HL-60 (cell line): ENCODE data around the gene KANTR.

ENCODE experiments used
- DNase-seq, 2 experiments: peaks; one replicate each; pipeline ENCODE4 v3.0.0-alpha.2; 2010 to 2020; ENCODE audit warnings: low read depth in 1 of 2, low spot score in 1 of 2
- H3K27ac ChIP-seq: fragments of 250-450 bp; sonication (Bioruptor Pico); replicated peaks from 2 replicates; pipeline ENCODE4 v1.5.1; 2020; ENCODE audit warnings: mild to moderate bottlenecking, moderate library complexity
- H3K27me3 ChIP-seq: fragments of 250-450 bp; sonication (Bioruptor Pico); 2 replicates; pipeline ENCODE4 v1.5.1; 2021; ENCODE audit warnings: mild to moderate bottlenecking, moderate library complexity; ENCODE audit not compliant: insufficient read depth, poor library complexity, severe bottlenecking
- H3K4me3 ChIP-seq: replicated peaks from 2 replicates; pipeline ENCODE4 v1.5.1; 2011; ENCODE audit warnings: mild to moderate bottlenecking, control low read depth, low read length; ENCODE audit not compliant: insufficient read depth
- GABPA ChIP-seq: IDR thresholded peaks from 2 replicates; pipeline ENCODE4 v1.6.1; 2012; ENCODE audit warnings: low read depth
- POLR2AphosphoS5 ChIP-seq: IDR thresholded peaks from 2 replicates; pipeline ENCODE4 v1.6.1; 2012; ENCODE audit warnings: low read depth
- SPI1 ChIP-seq: IDR thresholded peaks from 2 replicates; pipeline ENCODE4 v1.6.1; 2012; ENCODE audit warnings: low read depth, mild to moderate bottlenecking, borderline replicate concordance
- TF ChIP-seq, protein P1 (sequence below): IDR thresholded peaks from 2 replicates; pipeline ENCODE4 v1.6.1; 2012; ENCODE audit warnings: low read depth; ENCODE audit not compliant: insufficient replicate concordance
- TF ChIP-seq, protein P2 (sequence below): IDR thresholded peaks from one replicate; pipeline ENCODE4 v1.5.1; 2011; ENCODE audit warnings: low read length, control low read depth, inconsistent platforms; ENCODE audit not compliant: insufficient read depth

Gene KANTR

DNA sequence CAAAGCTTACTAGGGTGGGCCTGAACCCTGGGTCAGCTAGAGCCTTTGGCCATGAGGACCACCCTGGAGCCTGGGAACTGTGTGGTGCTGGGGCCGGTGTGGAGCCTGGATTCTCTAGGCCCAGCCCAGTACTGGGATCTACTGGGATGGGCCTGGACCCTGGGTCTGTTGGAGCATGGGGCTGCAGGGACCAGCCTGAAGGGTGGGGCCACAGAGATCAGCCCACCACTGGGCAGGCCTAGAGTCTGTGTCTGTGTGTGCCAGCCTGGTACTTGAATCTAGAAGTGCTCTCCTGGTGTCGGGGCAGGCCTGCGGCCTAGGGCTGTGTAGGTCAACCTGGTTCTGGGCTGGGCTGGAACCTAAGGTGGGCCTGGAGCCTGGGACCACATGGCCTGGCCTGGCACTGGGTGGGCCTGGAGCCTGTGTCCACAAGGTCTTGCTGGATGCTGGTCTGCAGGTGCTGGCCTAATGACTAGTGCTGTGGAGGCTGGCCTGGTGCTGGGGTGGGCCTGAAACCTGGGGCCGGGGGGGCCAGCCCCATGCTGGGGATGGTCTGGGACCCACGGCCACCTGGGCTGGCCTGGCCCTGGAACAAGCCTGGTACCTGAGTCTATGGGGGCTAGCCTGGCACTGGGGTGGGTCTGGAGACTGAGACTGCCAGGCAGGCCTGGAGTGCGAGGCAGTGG, 21.1 kb downstream of the KANTR start:
- Histone ChIP-seq H3K27ac (no peak overlapping the region), H3K4me3 (no peak overlapping the region), H3K27me3 (no peaks in the 10 kb centered on the region)
- no peak for DNase-seq
- TF ChIP-seq GABPA (no peak), POLR2AphosphoS5 (no peak), SPI1 (no peak)
- TF ChIP-seq, protein P1, sequence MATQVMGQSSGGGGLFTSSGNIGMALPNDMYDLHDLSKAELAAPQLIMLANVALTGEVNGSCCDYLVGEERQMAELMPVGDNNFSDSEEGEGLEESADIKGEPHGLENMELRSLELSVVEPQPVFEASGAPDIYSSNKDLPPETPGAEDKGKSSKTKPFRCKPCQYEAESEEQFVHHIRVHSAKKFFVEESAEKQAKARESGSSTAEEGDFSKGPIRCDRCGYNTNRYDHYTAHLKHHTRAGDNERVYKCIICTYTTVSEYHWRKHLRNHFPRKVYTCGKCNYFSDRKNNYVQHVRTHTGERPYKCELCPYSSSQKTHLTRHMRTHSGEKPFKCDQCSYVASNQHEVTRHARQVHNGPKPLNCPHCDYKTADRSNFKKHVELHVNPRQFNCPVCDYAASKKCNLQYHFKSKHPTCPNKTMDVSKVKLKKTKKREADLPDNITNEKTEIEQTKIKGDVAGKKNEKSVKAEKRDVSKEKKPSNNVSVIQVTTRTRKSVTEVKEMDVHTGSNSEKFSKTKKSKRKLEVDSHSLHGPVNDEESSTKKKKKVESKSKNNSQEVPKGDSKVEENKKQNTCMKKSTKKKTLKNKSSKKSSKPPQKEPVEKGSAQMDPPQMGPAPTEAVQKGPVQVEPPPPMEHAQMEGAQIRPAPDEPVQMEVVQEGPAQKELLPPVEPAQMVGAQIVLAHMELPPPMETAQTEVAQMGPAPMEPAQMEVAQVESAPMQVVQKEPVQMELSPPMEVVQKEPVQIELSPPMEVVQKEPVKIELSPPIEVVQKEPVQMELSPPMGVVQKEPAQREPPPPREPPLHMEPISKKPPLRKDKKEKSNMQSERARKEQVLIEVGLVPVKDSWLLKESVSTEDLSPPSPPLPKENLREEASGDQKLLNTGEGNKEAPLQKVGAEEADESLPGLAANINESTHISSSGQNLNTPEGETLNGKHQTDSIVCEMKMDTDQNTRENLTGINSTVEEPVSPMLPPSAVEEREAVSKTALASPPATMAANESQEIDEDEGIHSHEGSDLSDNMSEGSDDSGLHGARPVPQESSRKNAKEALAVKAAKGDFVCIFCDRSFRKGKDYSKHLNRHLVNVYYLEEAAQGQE = no peak
- TF ChIP-seq, protein P2, sequence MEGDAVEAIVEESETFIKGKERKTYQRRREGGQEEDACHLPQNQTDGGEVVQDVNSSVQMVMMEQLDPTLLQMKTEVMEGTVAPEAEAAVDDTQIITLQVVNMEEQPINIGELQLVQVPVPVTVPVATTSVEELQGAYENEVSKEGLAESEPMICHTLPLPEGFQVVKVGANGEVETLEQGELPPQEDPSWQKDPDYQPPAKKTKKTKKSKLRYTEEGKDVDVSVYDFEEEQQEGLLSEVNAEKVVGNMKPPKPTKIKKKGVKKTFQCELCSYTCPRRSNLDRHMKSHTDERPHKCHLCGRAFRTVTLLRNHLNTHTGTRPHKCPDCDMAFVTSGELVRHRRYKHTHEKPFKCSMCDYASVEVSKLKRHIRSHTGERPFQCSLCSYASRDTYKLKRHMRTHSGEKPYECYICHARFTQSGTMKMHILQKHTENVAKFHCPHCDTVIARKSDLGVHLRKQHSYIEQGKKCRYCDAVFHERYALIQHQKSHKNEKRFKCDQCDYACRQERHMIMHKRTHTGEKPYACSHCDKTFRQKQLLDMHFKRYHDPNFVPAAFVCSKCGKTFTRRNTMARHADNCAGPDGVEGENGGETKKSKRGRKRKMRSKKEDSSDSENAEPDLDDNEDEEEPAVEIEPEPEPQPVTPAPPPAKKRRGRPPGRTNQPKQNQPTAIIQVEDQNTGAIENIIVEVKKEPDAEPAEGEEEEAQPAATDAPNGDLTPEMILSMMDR = no peak

DNA sequence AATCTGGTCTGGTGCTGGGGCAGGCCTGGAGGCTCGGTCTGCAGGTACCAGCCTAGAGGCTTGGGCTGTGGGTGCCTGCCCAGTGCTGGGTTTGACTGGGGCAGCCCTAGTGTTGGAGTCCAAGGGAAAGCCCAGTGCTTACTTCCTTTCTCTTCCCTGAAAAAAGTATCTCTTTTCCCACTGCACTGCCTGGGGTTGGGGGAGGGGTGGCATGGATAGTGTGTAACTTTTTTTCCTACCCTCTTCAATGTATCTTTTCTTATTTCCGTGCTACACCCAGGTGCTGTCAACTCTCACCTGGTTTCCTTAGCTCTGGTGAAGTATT, 21.6 kb downstream of the KANTR start:
- H3K4me3 ChIP-seq = no peak overlapping the region

DNA sequence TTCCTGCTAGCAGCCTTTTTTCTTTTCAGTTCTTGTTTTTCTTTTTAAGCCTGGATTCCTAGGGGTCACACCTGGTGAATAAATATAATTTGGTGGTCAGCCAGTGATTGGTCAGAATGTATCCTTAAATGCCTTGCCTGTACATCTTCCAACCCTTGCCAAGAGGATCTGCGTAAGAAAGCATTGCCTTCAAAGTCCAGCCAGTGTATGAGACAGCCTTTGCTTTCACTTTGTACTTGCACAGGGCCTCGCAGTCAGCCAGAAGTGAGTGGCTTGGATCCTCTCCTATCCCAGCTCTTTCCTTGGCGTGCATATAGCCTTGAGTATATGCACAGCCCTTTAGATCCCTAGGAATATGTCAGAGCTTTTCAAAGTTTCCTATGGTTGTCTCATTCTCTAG, 22.2 kb downstream of the KANTR start:
- no peak overlapping the region for H3K27ac ChIP-seq
- DNase-seq = no peak
- TF ChIP-seq, protein P2 = no peak
- no peak for TF ChIP-seq POLR2AphosphoS5
- TF ChIP-seq, protein P1 = no peak
- TF ChIP-seq SPI1 = no peak
- TF ChIP-seq GABPA = no peak
- no peak overlapping the region for H3K4me3 ChIP-seq
- H3K27me3 ChIP-seq = no peaks in the 10 kb centered on the region

More for the DNA sequence above, 21.6 kb downstream of the KANTR start:
- H3K27ac ChIP-seq = no peak overlapping the region
- no peak for TF ChIP-seq SPI1
- no peak for TF ChIP-seq POLR2AphosphoS5
- TF ChIP-seq, protein P1 = no peak
- TF ChIP-seq GABPA = no peak
- no peaks in the 10 kb centered on the region for H3K27me3 ChIP-seq
- DNase-seq = no peak
